Endothelial cell of umbilical vein (primary cell): ENCODE measurements around the gene CYP39A1. TPM values are rescaled to one million over a fixed set of nuclear protein-coding genes. Genes with fewer than 3 reads are reported as not detected.

Source experiments
- BruUV-seq: library from RNA; stranded (reverse); fragments of 400-500 nt; replicated peaks from 2 replicates; lab custom pipeline; 2021; lab: Mats Ljungman, UMichigan
- CTCF ChIA-PET: fragments of 300-600, 350-600 bp; sonication (Branson Sonifier 250); formaldehyde crosslinking; loops from one replicate; lab custom pipeline; 2021; ENCODE audit warnings: antibody characterized with exemption, inconsistent platforms; lab: Charles Lee
- POLR2A ChIA-PET: fragments of 300-600, 350-600 bp; sonication (Branson Sonifier 250); formaldehyde crosslinking; loops from one replicate; lab custom pipeline; 2021; ENCODE audit warnings: antibody characterized with exemption, inconsistent platforms; lab: Charles Lee
- DNase-seq: peaks from one replicate; pipeline ENCODE4 v3.0.0-alpha.2; 2011; ENCODE audit warnings: low read depth, low spot score
- FAIRE-seq: peaks from 2 replicates; lab custom pipeline; 2011; peaks lifted over from hg19 to GRCh38; lab: Jason Lieb, UNC
- H2AFZ ChIP-seq: 2 replicates; pipeline ENCODE4 v1.6.0; 2012; ENCODE audit warnings: low read depth, low read length, control low read depth, inconsistent platforms
- H3K27ac ChIP-seq: 2 replicates; pipeline ENCODE4 v1.5.1; 2011; ENCODE audit warnings: low read depth, mild to moderate bottlenecking, control low read depth, low read length, moderate library complexity; ENCODE audit not compliant: insufficient read depth
- H3K27me3 ChIP-seq, 2 experiments: 2 replicates each; pipeline versions ENCODE4 v1.6.0 to v1.6.1; 2011; ENCODE audit warnings: low read length in 2 of 2, mixed read lengths in 1 of 2; ENCODE audit not compliant: control insufficient read depth in 2 of 2, insufficient read depth in 2 of 2
- H3K36me3 ChIP-seq, 2 experiments: 2 replicates in 1 of 2; 3 replicates in 1 of 2; pipeline ENCODE4 v1.5.1; 2011; ENCODE audit warnings: low read length in 2 of 2, mild to moderate bottlenecking in 1 of 2, moderate library complexity in 1 of 2; ENCODE audit not compliant: control insufficient read depth in 2 of 2, insufficient read depth in 2 of 2; ENCODE audit errors: extremely low read depth in 1 of 2
- H3K4me1 ChIP-seq: 3 replicates; pipeline ENCODE4 v1.5.1; 2011; ENCODE audit warnings: mild to moderate bottlenecking, low read length; ENCODE audit not compliant: control insufficient read depth, insufficient read depth; ENCODE audit errors: extremely low read depth
- H3K4me2 ChIP-seq: 2 replicates; pipeline ENCODE4 v1.6.1; 2011; ENCODE audit warnings: low read length, control low read depth, mixed read lengths; ENCODE audit not compliant: insufficient read depth
- H3K4me3 ChIP-seq, 3 experiments: fragments of 200-600 bp in 1 of 3; sonication (generic), shearing (Covaris generic) in 1 of 3; replicated peaks in 1 of 3; 2 replicates each; pipeline ENCODE4 v1.5.1; 2011 to 2016; ENCODE audit warnings: control low read depth in 3 of 3, low read length in 3 of 3, mild to moderate bottlenecking in 2 of 3, inconsistent platforms in 1 of 3, low read depth in 1 of 3, moderate library complexity in 1 of 3; ENCODE audit not compliant: insufficient read depth in 1 of 3
- H3K79me2 ChIP-seq: 2 replicates; pipeline ENCODE4 v1.6.0; 2012; ENCODE audit warnings: low read length, inconsistent platforms; ENCODE audit not compliant: control insufficient read depth, insufficient read depth
- H3K9ac ChIP-seq: replicated peaks from 2 replicates; pipeline ENCODE3; 2011; ENCODE audit warnings: low read length, control low read depth; ENCODE audit not compliant: insufficient read depth; ENCODE audit errors: extremely low read depth
- H3K9me1 ChIP-seq: replicated peaks from 3 replicates; pipeline ENCODE4 v1.6.0; 2011; ENCODE audit warnings: mild to moderate bottlenecking, low read length; ENCODE audit not compliant: control insufficient read depth, insufficient read depth; ENCODE audit errors: extremely low read depth
- H3K9me3 ChIP-seq: replicated peaks from 2 replicates; pipeline ENCODE4 v1.5.1; 2012; ENCODE audit warnings: low read length, inconsistent platforms; ENCODE audit not compliant: control insufficient read depth, insufficient read depth
- H4K20me1 ChIP-seq: replicated peaks from 2 replicates; pipeline ENCODE3; 2011; ENCODE audit warnings: mild to moderate bottlenecking, low read length; ENCODE audit not compliant: control insufficient read depth, insufficient read depth; ENCODE audit errors: extremely low read depth
- EZH2 ChIP-seq: IDR thresholded peaks from 2 replicates; pipeline ENCODE4 v1.6.1; 2012; ENCODE audit warnings: borderline replicate concordance, low read depth, mild to moderate bottlenecking, moderate library complexity, low read length, inconsistent platforms; ENCODE audit not compliant: severe bottlenecking
- FOS ChIP-seq: IDR thresholded peaks from 2 replicates; pipeline ENCODE4 v1.6.1; 2011; ENCODE audit warnings: mild to moderate bottlenecking, low read length, moderate library complexity, borderline replicate concordance; ENCODE audit not compliant: insufficient read depth
- GATA2 ChIP-seq: IDR thresholded peaks from 2 replicates; pipeline ENCODE4 v1.7.0; 2011; ENCODE audit warnings: low read depth, mild to moderate bottlenecking, moderate library complexity, mixed read lengths, low read length; ENCODE audit not compliant: insufficient read length, insufficient read depth
- JUN ChIP-seq: IDR thresholded peaks from 2 replicates; pipeline ENCODE4 v1.6.1; 2011; ENCODE audit warnings: borderline replicate concordance, low read depth; ENCODE audit not compliant: insufficient read length, insufficient read depth
- MYC ChIP-seq: IDR thresholded peaks from one replicate; pipeline ENCODE4 v1.6.1; 2011; ENCODE audit warnings: mild to moderate bottlenecking, low read depth, low read length
- POLR2A ChIP-seq: IDR thresholded peaks from 2 replicates; pipeline ENCODE4 v1.6.1; 2012; ENCODE audit warnings: low read depth, mild to moderate bottlenecking, control low read depth, low read length
- POLR2AphosphoS5 ChIP-seq: IDR thresholded peaks from 2 replicates; pipeline ENCODE4 v1.6.1; 2012; ENCODE audit warnings: low read depth, mild to moderate bottlenecking, control low read depth, low read length, moderate library complexity; ENCODE audit not compliant: insufficient read depth
- dilution Hi-C: fragments of 300-500 bp; cut with MboI; formaldehyde crosslinking; loops from one replicate; pipeline ENCODE4 v1.15.0; 2019; ENCODE audit warnings: low sequenced_read_pairs; ENCODE audit not compliant: extremely low pct_ligation_motif_present
- intact Hi-C: fragments of 100-400 bp; cut with micrococcal nuclease; formaldehyde crosslinking; loops from one replicate; pipeline ENCODE4 v1.10.0; 2022
- polyA plus RNA-seq, 4 experiments: library from polyadenylated mRNA; depleted of rRNA in 3 of 4; stranded (reverse) in 3 of 4; unstranded in 1 of 4; fragments of >200 nt; gene quantifications; 2 replicates each; pipeline versions ENCODE4 v1.2.1 to v1.2.3, GENCODE V29; 2011 to 2012; ENCODE audit warnings: missing spikeins in 1 of 4
- total RNA-seq: library from RNA; stranded (reverse); gene quantifications from 2 replicates; pipeline ENCODE4 v1.2.3, GENCODE V29; 2021
- TF ChIP-seq, protein P1 (sequence below), 2 donors: IDR thresholded peaks; 1 replicate in 1 of 2; 2 replicates in 1 of 2; pipeline ENCODE4 v1.5.1; 2011; ENCODE audit warnings: low read length in 2 of 2, mild to moderate bottlenecking in 2 of 2, moderate library complexity in 2 of 2, control low read depth in 1 of 2, inconsistent platforms in 1 of 2, low read depth in 1 of 2; ENCODE audit not compliant: insufficient read depth in 1 of 2; ENCODE audit errors: extremely low read depth in 1 of 2
- TF ChIP-seq, protein P2 (sequence below): IDR thresholded peaks from 2 replicates; pipeline ENCODE4 v1.6.1; 2011; ENCODE audit not compliant: insufficient read depth, insufficient read length

The CYP39A1 gene
- total and polyA plus RNA-seq, 2 donors (not counting 3 experiments of a cell fraction or from before 2014, with no cell fraction given) = not detected

DNA sequence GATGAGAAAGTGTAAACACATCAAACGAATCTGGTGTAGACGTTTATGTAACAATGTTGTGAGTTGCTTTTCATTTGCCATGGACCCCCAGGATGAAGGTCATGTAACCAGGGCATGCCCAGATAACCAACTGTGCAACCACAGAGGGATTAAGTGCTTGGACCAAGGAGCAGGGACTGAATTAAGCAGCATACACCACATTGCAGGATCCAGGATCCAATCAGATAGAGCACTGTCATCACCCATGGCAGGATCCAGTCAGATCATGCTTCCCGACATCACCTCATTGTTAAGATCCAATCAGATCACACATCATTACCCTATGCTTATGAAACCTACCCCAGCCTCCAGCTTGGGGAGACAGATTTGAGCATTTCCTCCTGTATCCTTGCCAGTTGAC, 87.1 kb downstream of the CYP39A1 start:
- no TSS peak for BruUV-seq
- no peak overlapping the region for H2AFZ ChIP-seq

DNA sequence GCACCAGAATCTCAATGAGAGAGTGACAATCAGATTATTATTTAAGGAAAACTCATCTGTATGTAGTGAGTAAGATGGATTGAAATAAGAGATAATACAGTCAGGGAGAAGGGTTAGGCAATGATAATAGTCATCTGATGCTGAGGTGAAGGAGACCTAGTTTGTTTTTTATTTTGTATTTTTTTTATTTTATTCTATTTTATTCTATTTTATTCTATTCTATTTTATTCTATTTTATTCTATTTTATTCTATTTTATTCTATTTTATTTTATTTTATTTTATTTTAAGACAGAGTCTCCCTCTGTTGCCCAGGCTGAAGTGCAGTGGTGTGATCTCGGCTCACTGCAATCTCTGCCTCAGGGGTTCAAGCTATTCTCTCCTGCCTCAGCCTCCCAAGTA, 88.7 kb downstream of the CYP39A1 start:
- Histone ChIP-seq H3K9me3 (no peaks in the 10 kb centered on the region), H3K9me1 (no peaks in the 10 kb centered on the region), H3K4me3 (no peak overlapping the region), H3K9ac (no peak overlapping the region), H3K27ac (no peak overlapping the region), H3K4me2 (no peak overlapping the region), H2AFZ (no peak overlapping the region), H3K79me2 (no peaks in the 10 kb centered on the region), H4K20me1 (no peaks in the 10 kb centered on the region), H3K27me3 (peaks cover 0 to 2% of the 10 kb centered on the region in 2 experiments), H3K36me3 (no peaks in the 10 kb centered on the region), H3K4me1 (no peaks in the 10 kb centered on the region)
- intact Hi-C loops = no loop called here
- POLR2A ChIA-PET = no interaction called here
- dilution Hi-C loops = no loop called here
- DNase-seq = no peak
- BruUV-seq = no TSS peak
- FAIRE-seq = no peak
- TF ChIP-seq FOS = no peak
- TF ChIP-seq JUN = no peak
- TF ChIP-seq, protein P1, sequence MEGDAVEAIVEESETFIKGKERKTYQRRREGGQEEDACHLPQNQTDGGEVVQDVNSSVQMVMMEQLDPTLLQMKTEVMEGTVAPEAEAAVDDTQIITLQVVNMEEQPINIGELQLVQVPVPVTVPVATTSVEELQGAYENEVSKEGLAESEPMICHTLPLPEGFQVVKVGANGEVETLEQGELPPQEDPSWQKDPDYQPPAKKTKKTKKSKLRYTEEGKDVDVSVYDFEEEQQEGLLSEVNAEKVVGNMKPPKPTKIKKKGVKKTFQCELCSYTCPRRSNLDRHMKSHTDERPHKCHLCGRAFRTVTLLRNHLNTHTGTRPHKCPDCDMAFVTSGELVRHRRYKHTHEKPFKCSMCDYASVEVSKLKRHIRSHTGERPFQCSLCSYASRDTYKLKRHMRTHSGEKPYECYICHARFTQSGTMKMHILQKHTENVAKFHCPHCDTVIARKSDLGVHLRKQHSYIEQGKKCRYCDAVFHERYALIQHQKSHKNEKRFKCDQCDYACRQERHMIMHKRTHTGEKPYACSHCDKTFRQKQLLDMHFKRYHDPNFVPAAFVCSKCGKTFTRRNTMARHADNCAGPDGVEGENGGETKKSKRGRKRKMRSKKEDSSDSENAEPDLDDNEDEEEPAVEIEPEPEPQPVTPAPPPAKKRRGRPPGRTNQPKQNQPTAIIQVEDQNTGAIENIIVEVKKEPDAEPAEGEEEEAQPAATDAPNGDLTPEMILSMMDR (IDR thresholded peaks at IDR 0.05; ENCODE audit: extremely low read depth in 1 of 2, insufficient read depth in 1 of 2, low read depth in 1 of 2, low read length in 2 of 2) = no peak
- TF ChIP-seq POLR2AphosphoS5 = no peak
- TF ChIP-seq MYC = no peak
- TF ChIP-seq GATA2 = no peak
- no peak for TF ChIP-seq POLR2A
- TF ChIP-seq EZH2 = no peak
- TF ChIP-seq, protein P2, sequence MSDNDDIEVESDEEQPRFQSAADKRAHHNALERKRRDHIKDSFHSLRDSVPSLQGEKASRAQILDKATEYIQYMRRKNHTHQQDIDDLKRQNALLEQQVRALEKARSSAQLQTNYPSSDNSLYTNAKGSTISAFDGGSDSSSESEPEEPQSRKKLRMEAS = no peak
- CTCF ChIA-PET = no interaction called here

More for the DNA sequence above, 87.1 kb downstream of the CYP39A1 start:
- TF ChIP-seq EZH2 = no peak
- TF ChIP-seq, protein P1 (IDR thresholded peaks at IDR 0.05; ENCODE audit: extremely low read depth in 1 of 2, insufficient read depth in 1 of 2, low read depth in 1 of 2, low read length in 2 of 2) = no peak
- no peak for TF ChIP-seq POLR2A
- no peak for TF ChIP-seq JUN
- TF ChIP-seq, protein P2 = no peak
- Histone ChIP-seq H3K36me3 (no peaks in the 10 kb centered on the region), H3K4me3 (no peak overlapping the region), H4K20me1 (no peaks in the 10 kb centered on the region), H3K79me2 (no peaks in the 10 kb centered on the region), H3K4me2 (no peak overlapping the region), H3K27me3 (peaks cover 0 to 2% of the 10 kb centered on the region in 2 experiments), H3K9ac (no peak overlapping the region), H3K9me1 (no peaks in the 10 kb centered on the region), H3K9me3 (no peaks in the 10 kb centered on the region), H3K4me1 (no peaks in the 10 kb centered on the region), H3K27ac (no peak overlapping the region)
- intact Hi-C loops (no loop called here), dilution Hi-C loops (no loop called here)
- no peak for FAIRE-seq
- DNase-seq = no peak
- CTCF ChIA-PET = no interaction called here
- POLR2A ChIA-PET = no interaction called here
